CD8-positive, alpha-beta memory T cell (primary cell): ENCODE measurements around the gene MGA. TPM values are rescaled to one million over a fixed set of nuclear protein-coding genes. Genes with fewer than 3 reads are reported as not detected.

ENCODE experiments used
- CTCF ChIA-PET: fragments of 350-600 bp; sonication (Branson Sonifier 250); formaldehyde crosslinking; loops from one replicate; lab custom pipeline; 2021; ENCODE audit warnings: antibody characterized with exemption; lab: Charles Lee
- POLR2A ChIA-PET: fragments of 350-600 bp; sonication (Branson Sonifier 250); formaldehyde crosslinking; loops from one replicate; lab custom pipeline; 2021; ENCODE audit warnings: antibody characterized with exemption; lab: Charles Lee
- DNase-seq, 5 donors: peaks; one replicate each; pipeline versions ENCODE4 v3.0.0 to v3.0.0-alpha.2; 2020 to 2022; ENCODE audit warnings: mixed read lengths in 1 of 5
- H3K27ac ChIP-seq: one replicate; pipeline ENCODE4 v1.7.0; 2013; ENCODE audit warnings: low read depth, mild to moderate bottlenecking, low read length, moderate library complexity
- H3K27me3 ChIP-seq: 2 replicates; pipeline ENCODE4 v1.7.0; 2013; ENCODE audit warnings: low read length, mild to moderate bottlenecking; ENCODE audit not compliant: insufficient read depth, poor library complexity, severe bottlenecking
- H3K36me3 ChIP-seq: 2 replicates; pipeline ENCODE4 v1.7.0; 2013; ENCODE audit warnings: mild to moderate bottlenecking, low read length, moderate library complexity; ENCODE audit not compliant: insufficient read depth
- H3K4me1 ChIP-seq: 2 replicates; pipeline ENCODE4 v1.7.0; 2013; ENCODE audit warnings: mild to moderate bottlenecking, low read length, moderate library complexity; ENCODE audit not compliant: insufficient read depth
- H3K4me3 ChIP-seq: 2 replicates; pipeline ENCODE4 v1.7.0; 2013; ENCODE audit warnings: mild to moderate bottlenecking, low read length
- H3K9me3 ChIP-seq: 2 replicates; pipeline ENCODE4 v1.7.0; 2013; ENCODE audit warnings: mild to moderate bottlenecking, low read length
- H3K27ac Mint-ChIP-seq, 8 donors: one replicate each; pipeline ENCODE4 v1.8.0; 2020 to 2021; ENCODE audit warnings: mixed read lengths in 8 of 8, mild to moderate bottlenecking in 6 of 8, inconsistent platforms in 3 of 8, moderate library complexity in 3 of 8
- H3K27me3 Mint-ChIP-seq, 2 donors: one replicate each; pipeline ENCODE4 v1.8.0; 2020 to 2021; ENCODE audit warnings: mixed read lengths in 2 of 2, mild to moderate bottlenecking in 1 of 2, moderate library complexity in 1 of 2
- H3K36me3 Mint-ChIP-seq, 3 donors: one replicate each; pipeline ENCODE4 v1.8.0; 2020 to 2021; ENCODE audit warnings: mixed read lengths in 3 of 3, inconsistent platforms in 1 of 3, mild to moderate bottlenecking in 1 of 3
- H3K4me1 Mint-ChIP-seq, 3 donors: one replicate each; pipeline ENCODE4 v1.8.0; 2020 to 2021; ENCODE audit warnings: mixed read lengths in 3 of 3, inconsistent platforms in 1 of 3, mild to moderate bottlenecking in 1 of 3
- H3K4me3 Mint-ChIP-seq, 7 donors: one replicate each; pipeline ENCODE4 v1.8.0; 2020 to 2021; ENCODE audit warnings: mixed read lengths in 7 of 7, mild to moderate bottlenecking in 6 of 7, moderate library complexity in 4 of 7, inconsistent platforms in 2 of 7
- H3K9me3 Mint-ChIP-seq, 5 donors: one replicate each; pipeline ENCODE4 v1.8.0; 2020 to 2022; ENCODE audit warnings: mixed read lengths in 5 of 5, mild to moderate bottlenecking in 3 of 5, moderate library complexity in 2 of 5, inconsistent platforms in 1 of 5
- polyA plus RNA-seq: library from polyadenylated mRNA; unstranded; fragments of 300-500 nt; fragmentation: Illumina TruSeq; gene quantifications from one replicate; pipeline ENCODE4 v1.2.3, GENCODE V29; 2021
- total RNA-seq, 2 experiments: library from RNA; stranded (reverse); gene quantifications; one replicate each; pipeline ENCODE4 v1.2.3, GENCODE V29; 2021

MGA gene
- total and polyA plus RNA-seq, 3 experiments from 2014 or later: 22.5 to 41.5 (median 40.1) TPM

DNA sequence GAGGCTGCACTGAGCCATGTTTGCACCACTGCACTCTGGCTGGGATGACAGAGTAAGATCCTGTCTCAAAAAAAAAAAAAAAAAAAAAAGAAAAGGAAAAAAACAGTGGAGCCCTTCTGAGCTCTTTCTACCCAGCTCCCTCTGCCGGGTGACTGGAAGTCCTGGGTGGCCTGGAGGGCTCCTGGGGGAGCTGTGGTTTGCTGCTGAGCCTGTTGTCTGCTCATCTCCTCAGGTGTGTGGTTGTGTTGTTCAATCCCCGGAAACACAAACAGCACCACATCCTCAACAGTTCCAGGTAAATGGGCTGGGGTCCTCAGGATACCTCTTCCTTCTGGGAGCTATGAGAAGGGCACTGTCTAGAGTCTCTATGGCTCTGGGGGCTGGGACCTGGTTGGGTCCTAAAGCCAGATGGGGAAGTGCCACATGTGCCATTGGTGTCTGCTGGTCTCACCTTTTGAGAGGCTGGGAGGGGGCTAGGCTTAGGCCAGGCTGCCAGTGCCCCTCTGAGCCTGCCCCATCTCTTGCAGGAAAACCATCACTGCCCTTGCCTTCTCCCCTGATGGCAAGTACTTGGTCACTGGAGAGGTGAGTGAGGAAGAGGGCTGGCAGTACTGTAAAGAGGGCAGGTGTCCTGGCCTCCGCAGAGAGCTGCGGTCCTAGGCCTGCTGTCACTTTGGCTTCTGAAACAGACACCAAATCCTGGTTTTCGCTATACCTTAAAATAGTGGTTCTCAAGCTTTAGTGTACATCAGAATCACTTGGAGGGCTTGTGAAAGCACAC, 150.6 kb downstream of the MGA start:
- H3K27ac Mint-ChIP-seq: peak overlapping the region in 5 of 8 donors; percentile 35 to 66 (median 58)
- H3K4me3 Mint-ChIP-seq: no peak overlapping the region
- H3K4me1 Mint-ChIP-seq: peaks cover 10 to 14% (median 12%) of the 10 kb centered on the region in 3 donors
- Histone ChIP-seq H3K27ac (no peak overlapping the region), H3K4me1 (peaks cover 7% of the 10 kb centered on the region), H3K36me3 (no peaks in the 10 kb centered on the region), H3K4me3 (no peak overlapping the region), H3K9me3 (no peaks in the 10 kb centered on the region), H3K27me3 (no peaks in the 10 kb centered on the region)
- H3K27me3 Mint-ChIP-seq: no peaks in the 10 kb centered on the region
- POLR2A ChIA-PET: interaction anchor here (0.6 to 0.9 kb wide), 3 partner anchors 37 to 115 kb away, joined by 3 read pairs; partner anchors contain the start of gene MAPKBP1
- CTCF ChIA-PET: interaction anchor here (0.9 to 7.3 kb wide), 21 partner anchors 8 to 345 kb away, joined by 3 to 167 read pairs (median 5); partner anchors contain the start of genes MAPKBP1 and PLA2G4B
- H3K9me3 Mint-ChIP-seq: no peaks in the 10 kb centered on the region
- DNase-seq: no peak
- peaks cover 0 to 42% (median 13%) of the 10 kb centered on the region in 3 donors for H3K36me3 Mint-ChIP-seq

- Histone ChIP-seq H3K4me3 (no peak overlapping the region), H3K27ac (no peak overlapping the region), H3K27me3 (no peaks in the 10 kb centered on the region), H3K4me1 (peaks cover 7% of the 10 kb centered on the region), H3K9me3 (no peaks in the 10 kb centered on the region), H3K36me3 (no peaks in the 10 kb centered on the region)
- H3K27me3 Mint-ChIP-seq: no peaks in the 10 kb centered on the region
- peak; percentile 64 to 82 (median 65) for DNase-seq
- H3K4me1 Mint-ChIP-seq: peaks cover 10 to 14% (median 12%) of the 10 kb centered on the region in 3 donors
- no peaks in the 10 kb centered on the region for H3K9me3 Mint-ChIP-seq
- CTCF ChIA-PET: interaction anchor here (0.8 to 7.3 kb wide), 26 partner anchors 9 to 346 kb away, joined by 3 to 167 read pairs (median 4); partner anchors contain the start of genes MAPKBP1 and PLA2G4B
- POLR2A ChIA-PET: interaction anchor here (0.8 kb wide), 1 partner anchor 38 kb away, joined by 3 read pairs; the partner anchor contains the start of gene MAPKBP1
- H3K4me3 Mint-ChIP-seq: no peak overlapping the region
- H3K36me3 Mint-ChIP-seq: peaks cover 0 to 45% (median 17%) of the 10 kb centered on the region in 3 donors
- peak overlapping the region in 5 of 8 donors; percentile 12 to 65 (median 35) for H3K27ac Mint-ChIP-seq
Measured at GRCh38 chr15:41811432-41812195, 151.4 kb downstream of the MGA start.

GRCh38 chr15:41812820-41813375, 152.7 kb downstream of the MGA start:
- H3K4me3 Mint-ChIP-seq: no peak overlapping the region
- POLR2A ChIA-PET: no interaction called here
- peak overlapping the region in 2 of 8 donors; percentile 61 to 63 for H3K27ac Mint-ChIP-seq

DNA sequence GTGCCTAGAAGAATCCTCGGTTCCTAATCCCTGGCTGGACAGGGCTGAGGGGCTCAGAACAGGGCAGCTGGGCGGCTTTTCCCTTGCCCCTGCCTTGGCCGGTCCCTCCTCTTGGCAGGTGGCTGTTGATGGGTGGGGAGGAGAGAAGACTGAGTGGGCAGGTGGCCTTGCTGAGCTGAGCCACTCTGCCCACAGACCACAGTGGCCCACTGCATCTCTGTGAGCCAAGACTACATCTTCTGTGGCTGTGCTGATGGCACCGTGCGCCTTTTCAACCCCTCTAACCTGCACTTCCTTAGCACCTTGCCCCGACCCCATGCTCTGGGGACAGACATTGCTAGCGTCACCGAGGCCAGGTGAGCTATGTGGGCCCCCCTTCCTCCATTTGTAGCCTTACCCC, 153.2 kb downstream of the MGA start:
- peaks cover 0 to 61% (median 16%) of the 10 kb centered on the region in 3 donors for H3K36me3 Mint-ChIP-seq
- H3K4me3 Mint-ChIP-seq: no peak overlapping the region
- H3K27ac Mint-ChIP-seq: no peak overlapping the region
- H3K4me1 ChIP-seq: peaks cover 7% of the 10 kb centered on the region
- H3K4me1 Mint-ChIP-seq: peaks cover 10 to 14% (median 12%) of the 10 kb centered on the region in 3 donors
- CTCF ChIA-PET: interaction anchor here (2.8 to 7.3 kb wide), 3 partner anchors 10 to 91 kb away, joined by 9 to 167 read pairs (median 28); partner anchors contain the start of gene MAPKBP1
- H3K36me3 ChIP-seq: peaks cover 5% of the 10 kb centered on the region
- H3K9me3 Mint-ChIP-seq: no peaks in the 10 kb centered on the region
- H3K27ac ChIP-seq: no peak overlapping the region
- POLR2A ChIA-PET: no interaction called here
- H3K27me3 ChIP-seq: no peaks in the 10 kb centered on the region
- no peaks in the 10 kb centered on the region for H3K27me3 Mint-ChIP-seq
- DNase-seq: no peak
- no peak overlapping the region for H3K4me3 ChIP-seq
- H3K9me3 ChIP-seq: no peaks in the 10 kb centered on the region

More at GRCh38 chr15:41812820-41813375, 152.7 kb downstream of the MGA start:
- H3K4me3 ChIP-seq: no peak overlapping the region
- DNase-seq: no peak
- H3K4me1 Mint-ChIP-seq: peaks cover 10 to 14% (median 12%) of the 10 kb centered on the region in 3 donors
- no peaks in the 10 kb centered on the region for H3K27me3 Mint-ChIP-seq
- no peak overlapping the region for H3K27ac ChIP-seq
- no peaks in the 10 kb centered on the region for H3K9me3 Mint-ChIP-seq
- H3K4me1 ChIP-seq: peaks cover 7% of the 10 kb centered on the region
- peaks cover 0 to 56% (median 16%) of the 10 kb centered on the region in 3 donors for H3K36me3 Mint-ChIP-seq
- no peaks in the 10 kb centered on the region for H3K9me3 ChIP-seq
- no peaks in the 10 kb centered on the region for H3K27me3 ChIP-seq
- CTCF ChIA-PET: interaction anchor here (0.7 to 7.3 kb wide), 9 partner anchors 10 to 255 kb away, joined by 3 to 167 read pairs (median 8); partner anchors contain the start of gene MAPKBP1
- H3K36me3 ChIP-seq: no peaks in the 10 kb centered on the region

DNA sequence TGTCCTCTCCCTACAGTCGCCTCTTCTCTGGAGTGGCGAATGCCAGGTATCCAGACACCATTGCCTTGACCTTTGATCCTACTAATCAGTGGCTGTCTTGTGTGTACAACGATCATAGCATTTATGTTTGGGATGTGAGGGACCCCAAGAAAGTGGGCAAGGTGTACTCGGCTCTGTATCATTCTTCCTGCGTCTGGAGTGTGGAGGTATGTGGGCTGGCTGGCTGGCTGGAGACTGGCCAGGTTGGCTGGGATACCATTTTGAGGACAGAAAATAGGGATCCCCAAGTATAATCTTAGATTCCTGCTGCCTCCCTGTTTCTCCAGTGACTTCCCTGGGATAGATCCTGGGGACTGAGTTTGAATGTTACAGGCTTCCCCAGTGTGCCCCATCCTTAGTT, 154.3 kb downstream of the MGA start:
- no peak overlapping the region for H3K4me3 ChIP-seq
- POLR2A ChIA-PET: no interaction called here
- Mint-ChIP-seq H3K36me3 (peaks cover 0 to 70% (median 16%) of the 10 kb centered on the region in 3 donors), H3K9me3 (no peaks in the 10 kb centered on the region), H3K27me3 (no peaks in the 10 kb centered on the region), H3K27ac (peak overlapping the region in 1 of 8 donors; percentile 12), H3K4me1 (peaks cover 10 to 14% (median 12%) of the 10 kb centered on the region in 3 donors), H3K4me3 (no peak overlapping the region)
- CTCF ChIA-PET: interaction anchor here (7.3 kb wide), 1 partner anchor 40 kb away, joined by 167 read pairs; the partner anchor contains the start of gene MAPKBP1
- H3K9me3 ChIP-seq: no peaks in the 10 kb centered on the region
- H3K27ac ChIP-seq: no peak overlapping the region
- no peaks in the 10 kb centered on the region for H3K27me3 ChIP-seq
- H3K36me3 ChIP-seq: peaks cover 6% of the 10 kb centered on the region
- peaks cover 7% of the 10 kb centered on the region for H3K4me1 ChIP-seq
- peak in 1 of 5 donors; percentile 38 for DNase-seq

- POLR2A ChIA-PET: interaction anchor here (0.6 kb wide), 1 partner anchor 30 kb away, joined by 3 read pairs; no protein-coding TSS in a partner anchor
- Histone ChIP-seq H3K27me3 (no peaks in the 10 kb centered on the region), H3K27ac (no peak overlapping the region), H3K36me3 (peaks cover 9% of the 10 kb centered on the region), H3K4me1 (no peaks in the 10 kb centered on the region), H3K4me3 (no peak overlapping the region), H3K9me3 (no peaks in the 10 kb centered on the region)
- Mint-ChIP-seq H3K27ac (no peak overlapping the region), H3K36me3 (peaks cover 0 to 91% (median 16%) of the 10 kb centered on the region in 3 donors), H3K4me3 (no peak overlapping the region), H3K9me3 (no peaks in the 10 kb centered on the region), H3K27me3 (no peaks in the 10 kb centered on the region), H3K4me1 (peaks cover under 1% of the 10 kb centered on the region in 3 donors)
- peak in 1 of 5 donors; percentile 20 for DNase-seq
- CTCF ChIA-PET: no interaction called here
Measured at GRCh38 chr15:41816788-41817187, 156.6 kb downstream of the MGA start.

GRCh38 chr15:41817327-41817726, 157.1 kb downstream of the MGA start:
- peaks cover 0 to 90% (median 16%) of the 10 kb centered on the region in 3 donors for H3K36me3 Mint-ChIP-seq
- H3K4me1 Mint-ChIP-seq: no peaks in the 10 kb centered on the region
- POLR2A ChIA-PET: interaction anchor here (0.6 kb wide), 1 partner anchor 30 kb away, joined by 3 read pairs; no protein-coding TSS in a partner anchor
- no peaks in the 10 kb centered on the region for H3K27me3 ChIP-seq
- no peak overlapping the region for H3K4me3 ChIP-seq
- H3K27ac Mint-ChIP-seq: peak overlapping the region in 1 of 8 donors; percentile 43
- no peak overlapping the region for H3K27ac ChIP-seq
- H3K4me3 Mint-ChIP-seq: no peak overlapping the region
- DNase-seq: peak in 1 of 5 donors; percentile 29
- H3K36me3 ChIP-seq: peaks cover 9% of the 10 kb centered on the region
- H3K9me3 ChIP-seq: no peaks in the 10 kb centered on the region
- H3K27me3 Mint-ChIP-seq: no peaks in the 10 kb centered on the region
- CTCF ChIA-PET: interaction anchor here (1.9 kb wide), 1 partner anchor 44 kb away, joined by 10 read pairs; the partner anchor contains the start of gene MAPKBP1
- H3K9me3 Mint-ChIP-seq: no peaks in the 10 kb centered on the region
- H3K4me1 ChIP-seq: no peaks in the 10 kb centered on the region
